Measurements from ENCODE around the gene CYP3A4. TPM values are rescaled to one million over a fixed set of nuclear protein-coding genes. Genes with fewer than 3 reads are reported as not detected.

Gene CYP3A4
- polyA plus RNA-seq, 1 of the 3 experiments (the other 2 are of a cell fraction) = not detected

GRCh38 chr7:99789441-99790070, 5.6 kb upstream of the CYP3A4 start:
- H3K27ac ChIP-seq (ENCODE audit: low read depth in 2 of 2, low read length in 1 of 2) = no peak overlapping the region
- H3K4me3 ChIP-seq (ENCODE audit: low read depth in 2 of 2, low read length in 1 of 2) = no peak overlapping the region
- POLR2A ChIA-PET = no interaction called here
- H3K4me2 ChIP-seq = no peak overlapping the region
- no peak overlapping the region for H3K9ac ChIP-seq
- H3K79me2 ChIP-seq (ENCODE audit: insufficient read depth) = no peaks in the 10 kb centered on the region
- H4K20me1 ChIP-seq (ENCODE audit: insufficient read depth) = no peaks in the 10 kb centered on the region
- no peaks in the 10 kb centered on the region for H3F3A ChIP-seq (replicated peaks; ENCODE audit: insufficient read depth)
- H3K9me2 ChIP-seq = no peaks in the 10 kb centered on the region
- no peaks in the 10 kb centered on the region for H3K9me3 ChIP-seq
- H3K4me1 ChIP-seq (ENCODE audit: control insufficient read depth in 1 of 2, insufficient read depth in 2 of 2, low read depth in 1 of 2, low read length in 1 of 2) = peaks cover 0 to 3% of the 10 kb centered on the region in 2 experiments; a peak in 1 of 4 replicates
- no peaks in the 10 kb centered on the region for H3K36me3 ChIP-seq (replicated peaks in 1 of 2; ENCODE audit: control insufficient read depth in 1 of 2, insufficient read depth in 2 of 2, low read length in 1 of 2)
- no peak for TF ChIP-seq FOSL2 (IDR thresholded peaks at IDR 0.05; ENCODE audit: borderline replicate concordance, low read depth)
- no peak for TF ChIP-seq REST (IDR thresholded peaks at IDR 0.05; ENCODE audit: low read depth, low read length)
- no peak for TF ChIP-seq NFIC (IDR thresholded peaks at IDR 0.05; ENCODE audit: borderline replicate concordance)
- no peak for TF ChIP-seq FOXJ3 (CRISPR knock-in tag; IDR thresholded peaks at IDR 0.05)
- no peak for TF ChIP-seq NRF1 (IDR thresholded peaks at IDR 0.05; ENCODE audit: low read depth, low read length)
- TF ChIP-seq GATA2 (CRISPR knock-in tag; IDR thresholded peaks at IDR 0.05) = no peak
- 7% methylated on average over 4 of the region's 4 CpGs for WGBS (ENCODE audit: low lambda C conversion rate)
- DNase-seq = no peak
- CTCF ChIA-PET = interaction anchor here (1.3 kb wide), 1 partner anchor 10 kb away, joined by 3 read pairs; no protein-coding TSS in a partner anchor
- H3K27me3 ChIP-seq (ENCODE audit: insufficient read depth) = peaks cover 21% of the 10 kb centered on the region
- no peak overlapping the region for H2AFZ ChIP-seq (ENCODE audit: low read depth)

GRCh38 chr7:99788554-99788953, 4.6 kb upstream of the CYP3A4 start:
- TF ChIP-seq MAX (IDR thresholded peaks at IDR 0.05; ENCODE audit: low read depth) (no peak), GABPA (IDR thresholded peaks at IDR 0.05; ENCODE audit: low read depth) (no peak), MXI1 (IDR thresholded peaks at IDR 0.05; ENCODE audit: low read depth, low read length) (no peak), CTCF (IDR thresholded peaks at IDR 0.05) (no peak), FOXJ3 (CRISPR knock-in tag; IDR thresholded peaks at IDR 0.05) (no peak), ELF1 (IDR thresholded peaks at IDR 0.05) (no peak), ZBTB33 (IDR thresholded peaks at IDR 0.05; ENCODE audit: borderline replicate concordance, low read depth) (no peak), USF2 (IDR thresholded peaks at IDR 0.05; ENCODE audit: borderline replicate concordance, low read depth, low read length) (no peak)
- CTCF ChIA-PET = interaction anchor here (0.7 to 1.3 kb wide), 2 partner anchors 9 to 179 kb away, joined by 3 read pairs; no protein-coding TSS in a partner anchor
- Histone ChIP-seq H3K9me3 (no peaks in the 10 kb centered on the region), H3K79me2 (ENCODE audit: insufficient read depth) (no peaks in the 10 kb centered on the region), H3K4me3 (ENCODE audit: low read depth in 2 of 2, low read length in 1 of 2) (no peak overlapping the region), H2AFZ (ENCODE audit: low read depth) (no peak overlapping the region), H3K27ac (ENCODE audit: low read depth in 2 of 2, low read length in 1 of 2) (no peak overlapping the region), H3K9ac (no peak overlapping the region), H4K20me1 (ENCODE audit: insufficient read depth) (no peaks in the 10 kb centered on the region), H3K27me3 (ENCODE audit: insufficient read depth) (peaks cover 18% of the 10 kb centered on the region), H3K4me1 (ENCODE audit: control insufficient read depth in 1 of 2, insufficient read depth in 2 of 2, low read depth in 1 of 2, low read length in 1 of 2) (peaks cover 0 to 3% of the 10 kb centered on the region in 2 experiments; a peak in 1 of 4 replicates), H3K9me2 (no peaks in the 10 kb centered on the region), H3F3A (replicated peaks; ENCODE audit: insufficient read depth) (no peaks in the 10 kb centered on the region), H3K4me2 (no peak overlapping the region), H3K36me3 (replicated peaks in 1 of 2; ENCODE audit: control insufficient read depth in 1 of 2, insufficient read depth in 2 of 2, low read length in 1 of 2) (no peaks in the 10 kb centered on the region)
- POLR2A ChIA-PET = no interaction called here
- DNase-seq = no peak
- WGBS (ENCODE audit: low lambda C conversion rate) = 2% methylated on average over 2 of the region's 2 CpGs
